ENCODE data around the gene RHOA. TPM values are rescaled to one million over a fixed set of nuclear protein-coding genes. Genes with fewer than 3 reads are reported as not detected.

Gene RHOA
- total RNA-seq, 4 donors from 2014 or later: 244 to 411 (median 282) TPM

DNA sequence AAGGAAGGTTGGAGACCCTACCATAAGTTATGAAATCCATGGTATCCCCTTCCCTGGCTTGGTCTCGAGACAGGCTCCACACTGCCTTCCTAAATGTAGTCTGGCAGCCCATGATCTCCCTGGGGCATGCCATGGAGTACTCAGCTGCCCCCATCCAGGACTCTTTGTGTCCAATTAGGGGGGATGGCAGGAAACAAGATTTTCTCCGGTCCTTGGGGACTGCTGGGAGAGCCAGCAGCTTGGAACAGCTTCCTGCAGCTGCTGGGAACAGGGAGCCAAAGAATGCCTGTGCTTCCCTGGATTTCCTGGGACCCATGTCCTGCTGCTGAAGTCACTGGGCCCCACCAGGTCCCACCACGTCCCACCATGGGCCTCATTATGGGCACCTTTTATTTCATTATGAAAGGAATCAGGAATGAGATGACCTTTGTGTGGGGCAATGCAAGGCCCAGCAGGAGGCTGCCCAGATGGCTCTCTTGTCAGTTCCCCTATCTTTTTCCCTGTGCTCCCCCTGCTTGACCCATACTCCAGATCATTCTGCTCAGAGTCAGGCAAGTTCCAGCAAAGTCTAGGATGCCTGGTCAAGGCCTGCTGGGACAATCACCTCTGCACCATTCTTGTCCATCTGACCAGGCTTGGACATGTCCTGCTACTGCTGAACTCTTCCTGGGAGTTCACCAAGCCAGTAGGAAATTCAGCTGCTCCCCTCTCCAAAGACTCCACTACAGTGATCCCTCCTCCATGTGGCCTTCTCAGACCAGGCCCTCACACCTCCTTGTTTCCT, 43.3 kb upstream of the RHOA start:
- ATAC-seq (peak; percentile 14 to 47), DNase-seq (no peak)
- no peaks in the 10 kb centered on the region for H3K36me3 ChIP-seq
- H3K9me3 ChIP-seq: no peaks in the 10 kb centered on the region
- H3K4me3 ChIP-seq: no peak overlapping the region
- peak overlapping the region; percentile 7 to 57 (median 28) for H3K27ac ChIP-seq
- no peaks in the 10 kb centered on the region for H3K27me3 ChIP-seq
- peaks cover 20 to 26% of the 10 kb centered on the region in 2 donors for H3K4me1 ChIP-seq
- intact Hi-C loops (cut with DNase I; ENCODE audit: low total_unique reads): loop anchor here (1.0 to 5.0 kb wide), 3 partner anchors 62 to 216 kb away; no protein-coding TSS in a partner anchor
- in situ Hi-C loops (cut with MboI; ENCODE audit: low sequenced_read_pairs in 4 of 4): loop anchor here in 2 of 4 donors (5.0 to 10.0 kb wide), 3 partner anchors 80 to 290 kb away; partner anchors contain the start of genes CCDC71 (in 1 of the 2) and USP4 (in 1 of the 2)
- no peak for TF ChIP-seq POLR2A (IDR thresholded peaks at IDR 0.05)
- TF ChIP-seq, protein P1, sequence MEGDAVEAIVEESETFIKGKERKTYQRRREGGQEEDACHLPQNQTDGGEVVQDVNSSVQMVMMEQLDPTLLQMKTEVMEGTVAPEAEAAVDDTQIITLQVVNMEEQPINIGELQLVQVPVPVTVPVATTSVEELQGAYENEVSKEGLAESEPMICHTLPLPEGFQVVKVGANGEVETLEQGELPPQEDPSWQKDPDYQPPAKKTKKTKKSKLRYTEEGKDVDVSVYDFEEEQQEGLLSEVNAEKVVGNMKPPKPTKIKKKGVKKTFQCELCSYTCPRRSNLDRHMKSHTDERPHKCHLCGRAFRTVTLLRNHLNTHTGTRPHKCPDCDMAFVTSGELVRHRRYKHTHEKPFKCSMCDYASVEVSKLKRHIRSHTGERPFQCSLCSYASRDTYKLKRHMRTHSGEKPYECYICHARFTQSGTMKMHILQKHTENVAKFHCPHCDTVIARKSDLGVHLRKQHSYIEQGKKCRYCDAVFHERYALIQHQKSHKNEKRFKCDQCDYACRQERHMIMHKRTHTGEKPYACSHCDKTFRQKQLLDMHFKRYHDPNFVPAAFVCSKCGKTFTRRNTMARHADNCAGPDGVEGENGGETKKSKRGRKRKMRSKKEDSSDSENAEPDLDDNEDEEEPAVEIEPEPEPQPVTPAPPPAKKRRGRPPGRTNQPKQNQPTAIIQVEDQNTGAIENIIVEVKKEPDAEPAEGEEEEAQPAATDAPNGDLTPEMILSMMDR (IDR thresholded peaks at IDR 0.05 in 4 of 5, conservative IDR thresholded peaks at IDR 0.05 in 1 of 5): no peak

DNA sequence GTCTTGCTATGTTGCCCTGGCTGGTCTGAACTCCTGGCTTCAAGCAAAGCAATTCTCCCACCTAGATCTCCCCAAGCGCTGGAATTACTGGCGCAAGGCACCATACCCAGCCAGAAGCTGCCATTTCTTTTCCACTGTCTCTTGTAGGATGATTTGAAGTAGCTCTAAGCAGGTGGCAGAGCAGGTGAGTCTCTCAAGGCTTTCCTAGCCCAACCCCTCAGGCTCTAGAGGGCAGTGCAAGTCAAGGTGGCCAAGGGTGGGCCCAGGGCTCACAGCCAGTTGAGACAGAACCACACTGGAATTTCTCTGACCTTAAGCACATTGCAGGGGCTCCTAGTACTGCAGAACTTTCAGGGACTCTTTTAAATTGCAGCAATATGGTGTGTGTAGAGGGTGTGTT, 42.7 kb upstream of the RHOA start:
- DNase-seq: peak in 1 of 2 donors; percentile 42
- ATAC-seq: peak; percentile 44 to 73
- Histone ChIP-seq H3K27ac (peak overlapping the region; percentile 7 to 57 (median 28)), H3K4me3 (no peak overlapping the region), H3K9me3 (no peaks in the 10 kb centered on the region), H3K36me3 (no peaks in the 10 kb centered on the region), H3K4me1 (peaks cover 18 to 20% of the 10 kb centered on the region in 2 donors), H3K27me3 (no peaks in the 10 kb centered on the region)
- in situ Hi-C loops (cut with MboI; ENCODE audit: low sequenced_read_pairs in 4 of 4): loop anchor here in 2 of 4 donors (5.0 to 10.0 kb wide), 3 partner anchors 80 to 290 kb away; partner anchors contain the start of genes CCDC71 (in 1 of the 2) and USP4 (in 1 of the 2)
- intact Hi-C loops (cut with DNase I; ENCODE audit: low total_unique reads): loop anchor here (1.0 kb wide), 1 partner anchor 217 kb away; no protein-coding TSS in a partner anchor
- no peak for TF ChIP-seq POLR2A (IDR thresholded peaks at IDR 0.05)
- TF ChIP-seq, protein P1 (IDR thresholded peaks at IDR 0.05 in 4 of 5, conservative IDR thresholded peaks at IDR 0.05 in 1 of 5): peak in 4 of 5 experiments; percentile 14 to 69 (median 32)

DNA sequence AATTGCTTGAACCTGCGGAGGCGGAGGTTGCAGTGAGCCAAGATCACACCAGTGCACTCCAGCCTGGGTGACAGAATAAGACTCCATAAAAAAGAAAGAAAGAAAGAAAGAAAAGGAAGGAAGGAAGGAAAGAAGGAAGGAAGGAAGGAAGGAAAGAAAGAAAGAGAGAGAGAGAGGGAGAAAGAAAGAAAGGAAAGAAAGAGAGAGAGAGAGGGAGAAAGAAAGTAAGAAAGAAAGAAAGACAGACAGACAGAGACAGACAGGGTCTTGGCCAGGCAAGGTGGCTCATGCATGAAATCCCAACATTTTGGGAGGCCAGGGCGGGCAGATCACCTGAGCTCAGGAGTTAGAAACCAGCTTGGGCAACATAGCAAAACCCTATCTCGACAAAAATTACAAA, 41.8 kb upstream of the RHOA start:
- no peak for ATAC-seq

DNA sequence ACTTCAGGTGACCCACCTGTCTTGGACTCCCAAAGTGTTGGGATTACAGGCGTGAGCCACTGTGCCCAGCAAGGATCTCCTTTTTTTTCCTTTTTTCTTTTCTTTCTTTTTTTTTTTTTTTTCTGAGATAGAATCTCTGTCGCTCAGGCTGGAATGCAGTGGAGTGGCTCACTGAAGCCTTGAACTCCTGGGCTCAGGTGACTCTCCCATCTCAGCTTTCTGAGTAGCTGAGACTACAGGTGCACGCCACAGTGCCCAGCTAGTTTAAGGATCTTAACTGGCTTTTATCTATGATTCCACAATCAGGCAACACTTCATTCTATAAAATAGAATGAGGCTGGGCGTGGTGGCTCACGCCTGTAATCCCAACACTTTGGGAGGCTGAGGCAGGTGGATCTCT, 33.6 kb upstream of the RHOA start:
- intact Hi-C loops (cut with DNase I; ENCODE audit: low total_unique reads): no loop called here
- no peaks in the 10 kb centered on the region for H3K9me3 ChIP-seq
- DNase-seq (no peak), ATAC-seq (no peak)
- in situ Hi-C loops (cut with MboI; ENCODE audit: low sequenced_read_pairs in 4 of 4): loop anchor here (5.0 to 10.0 kb wide), 3 partner anchors 101 to 281 kb away; partner anchors contain the start of genes CCDC71 (in 3 of the 4) and USP4 (in 3 of the 4)
- TF ChIP-seq, protein P1 (IDR thresholded peaks at IDR 0.05 in 4 of 5, conservative IDR thresholded peaks at IDR 0.05 in 1 of 5): no peak
- TF ChIP-seq POLR2A (IDR thresholded peaks at IDR 0.05): no peak
- H3K27me3 ChIP-seq: no peaks in the 10 kb centered on the region
- no peaks in the 10 kb centered on the region for H3K36me3 ChIP-seq
- peaks cover 0 to 4% of the 10 kb centered on the region in 2 donors for H3K4me1 ChIP-seq
- no peak overlapping the region for H3K27ac ChIP-seq
- H3K4me3 ChIP-seq: no peak overlapping the region

More for the DNA sequence above, 41.8 kb upstream of the RHOA start:
- H3K4me1 ChIP-seq: peaks cover 12 to 15% of the 10 kb centered on the region in 2 donors
- DNase-seq: no peak
- H3K4me3 ChIP-seq: no peak overlapping the region
- H3K9me3 ChIP-seq: no peaks in the 10 kb centered on the region
- no peak for TF ChIP-seq POLR2A (IDR thresholded peaks at IDR 0.05)
- TF ChIP-seq, protein P1 (IDR thresholded peaks at IDR 0.05 in 4 of 5, conservative IDR thresholded peaks at IDR 0.05 in 1 of 5): no peak
- no peak overlapping the region for H3K27ac ChIP-seq
- in situ Hi-C loops (cut with MboI; ENCODE audit: low sequenced_read_pairs in 4 of 4) (loop anchor here in 2 of 4 donors (5.0 to 10.0 kb wide), 3 partner anchors 81 to 289 kb away; partner anchors contain the start of genes CCDC71 (in 1 of the 2) and USP4 (in 1 of the 2)), intact Hi-C loops (cut with DNase I; ENCODE audit: low total_unique reads) (loop anchor here (1.0 kb wide), 1 partner anchor 218 kb away; no protein-coding TSS in a partner anchor)
- H3K36me3 ChIP-seq: no peaks in the 10 kb centered on the region
- no peaks in the 10 kb centered on the region for H3K27me3 ChIP-seq

Measured in gastrocnemius medialis (tissue), 4 donors.